Measurements from ENCODE around the gene NR1D1. TPM values are rescaled to one million over a fixed set of nuclear protein-coding genes. Genes with fewer than 3 reads are reported as not detected.

NR1D1 gene
- total RNA-seq, 1 donor from 2014 or later, result 15.0 TPM

GRCh38 chr17:40124279-40125141 is 24.1 kb upstream of the NR1D1 start:
- Histone ChIP-seq H3K36me3 (peaks cover 0 to 35% of the 10 kb centered on the region in 2 donors), H3K27ac (peak overlapping the region; percentile 99), H3K4me3 (peak overlapping the region; percentile 96), H3K27me3 (no peaks in the 10 kb centered on the region), H3K9me3 (no peaks in the 10 kb centered on the region), H3K4me1 (peaks cover 17% of the 10 kb centered on the region)
- TF ChIP-seq POLR2AphosphoS5 (IDR thresholded peaks at IDR 0.05; ENCODE audit: insufficient read depth in 1 of 2, low read depth in 1 of 2) (no peak), CTCF (IDR thresholded peaks at IDR 0.05) (no peak), POLR2A (IDR thresholded peaks at IDR 0.05) (no peak)
- no peak for DNase-seq (ENCODE audit: extremely low spot score in 2 of 2)
- intact Hi-C loops (cut with DNase I), result no loop called here

DNA sequence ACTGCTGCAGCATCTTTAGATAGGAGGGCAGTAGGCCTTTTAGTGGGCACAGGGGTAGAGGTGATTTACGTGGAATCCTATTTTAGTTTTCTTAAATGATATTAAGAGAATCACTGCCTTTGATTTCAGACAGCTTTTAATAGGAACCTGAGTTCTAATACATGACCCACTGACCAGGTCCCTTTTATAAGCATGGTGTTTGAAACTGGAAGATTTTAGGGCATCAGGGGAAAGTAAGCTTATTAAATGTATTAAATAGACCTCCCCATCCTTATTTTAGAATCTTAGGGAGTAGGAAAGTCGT is 23.4 kb upstream of the NR1D1 start:
- intact Hi-C loops (cut with DNase I), result no loop called here
- peaks cover 17% of the 10 kb centered on the region for H3K4me1 ChIP-seq
- H3K27ac ChIP-seq, result peak overlapping the region; percentile 99
- peaks cover 0 to 28% of the 10 kb centered on the region in 2 donors for H3K36me3 ChIP-seq
- no peaks in the 10 kb centered on the region for H3K27me3 ChIP-seq
- no peak for DNase-seq (ENCODE audit: extremely low spot score in 2 of 2)
- H3K4me3 ChIP-seq, result peak overlapping the region; percentile 96
- no peak for TF ChIP-seq CTCF (IDR thresholded peaks at IDR 0.05)
- no peak for TF ChIP-seq POLR2AphosphoS5 (IDR thresholded peaks at IDR 0.05; ENCODE audit: insufficient read depth in 1 of 2, low read depth in 1 of 2)
- no peak for TF ChIP-seq POLR2A (IDR thresholded peaks at IDR 0.05)
- no peaks in the 10 kb centered on the region for H3K9me3 ChIP-seq

GRCh38 chr17:40122999-40123810 is 22.8 kb upstream of the NR1D1 start:
- no peaks in the 10 kb centered on the region for H3K27me3 ChIP-seq
- peaks cover 0 to 22% of the 10 kb centered on the region in 2 donors for H3K36me3 ChIP-seq
- no peak for DNase-seq (ENCODE audit: extremely low spot score in 2 of 2)
- intact Hi-C loops (cut with DNase I), result no loop called here
- peak in 1 of 2 donors; percentile 51 for TF ChIP-seq POLR2AphosphoS5 (IDR thresholded peaks at IDR 0.05; ENCODE audit: insufficient read depth in 1 of 2, low read depth in 1 of 2)
- no peak for TF ChIP-seq CTCF (IDR thresholded peaks at IDR 0.05)
- H3K4me1 ChIP-seq, result peaks cover 17% of the 10 kb centered on the region
- peak overlapping the region; percentile 99 for H3K27ac ChIP-seq
- peak overlapping the region; percentile 96 for H3K4me3 ChIP-seq
- H3K9me3 ChIP-seq, result no peaks in the 10 kb centered on the region

DNA sequence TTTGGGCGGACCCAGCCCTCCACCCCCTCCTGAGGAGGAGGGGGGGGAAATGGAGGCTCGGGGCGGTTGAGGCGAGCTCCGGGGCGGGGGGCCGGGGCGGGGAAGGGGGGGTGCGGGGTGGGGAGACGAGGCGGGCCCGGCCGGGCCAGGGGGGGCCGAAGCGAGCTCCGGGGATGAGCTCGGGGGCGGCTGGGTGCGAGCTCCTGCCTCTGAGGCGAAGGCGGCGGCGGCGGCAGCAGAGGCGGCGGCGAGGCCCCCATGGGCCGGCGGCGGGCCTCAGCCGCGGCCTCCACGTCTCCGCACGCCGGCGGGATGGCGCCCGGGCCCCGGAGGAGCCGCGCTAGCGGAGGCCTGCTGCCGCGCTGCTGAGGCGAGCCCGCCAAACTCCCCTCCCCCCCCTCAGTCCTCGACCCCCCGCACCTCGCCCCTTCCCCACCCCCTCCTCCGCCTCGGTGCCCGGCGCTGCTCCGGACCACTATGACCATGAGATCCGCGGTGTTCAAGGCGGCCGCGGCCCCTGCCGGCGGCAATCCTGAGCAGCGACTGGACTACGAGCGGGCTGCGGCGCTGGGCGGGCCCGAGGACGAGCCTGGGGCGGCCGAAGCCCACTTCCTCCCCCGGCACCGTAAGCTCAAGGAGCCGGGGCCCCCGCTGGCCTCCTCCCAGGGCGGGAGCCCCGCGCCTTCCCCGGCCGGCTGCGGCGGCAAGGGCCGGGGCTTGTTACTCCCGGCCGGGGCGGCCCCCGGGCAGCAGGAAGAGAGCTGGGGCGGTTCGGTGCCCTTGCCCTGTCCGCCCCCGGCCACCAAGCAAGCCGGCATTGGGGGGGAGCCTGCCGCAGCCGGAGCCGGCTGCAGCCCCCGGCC is 22.0 kb upstream of the NR1D1 start:
- DNase-seq (ENCODE audit: extremely low spot score in 2 of 2), result no peak
- peaks cover 17% of the 10 kb centered on the region for H3K4me1 ChIP-seq
- no peaks in the 10 kb centered on the region for H3K9me3 ChIP-seq
- H3K27ac ChIP-seq, result peak overlapping the region; percentile 99
- H3K27me3 ChIP-seq, result no peaks in the 10 kb centered on the region
- peaks cover 0 to 15% of the 10 kb centered on the region in 2 donors for H3K36me3 ChIP-seq
- TF ChIP-seq CTCF (IDR thresholded peaks at IDR 0.05), result no peak
- no peak for TF ChIP-seq POLR2A (IDR thresholded peaks at IDR 0.05)
- TF ChIP-seq POLR2AphosphoS5 (IDR thresholded peaks at IDR 0.05; ENCODE audit: insufficient read depth in 1 of 2, low read depth in 1 of 2), result no peak
- H3K4me3 ChIP-seq, result peak overlapping the region; percentile 96
- intact Hi-C loops (cut with DNase I), result no loop called here

All from vagina (tissue), 2 donors.